ENCODE measurements around the gene GCAT.

GRCh38 chr22:37760152-37760551, 47.6 kb upstream of the GCAT start:
- TF ChIP-seq ZBTB33 (IDR thresholded peaks at IDR 0.05; ENCODE audit: borderline replicate concordance, low read depth) (no peak), CTCF (IDR thresholded peaks at IDR 0.05) (no peak), POLR2AphosphoS5 (IDR thresholded peaks at IDR 0.05; ENCODE audit: low read depth, low read length) (no peak), SIN3A (IDR thresholded peaks at IDR 0.05; ENCODE audit: borderline replicate concordance, low read depth, low read length) (no peak), REST (IDR thresholded peaks at IDR 0.05; ENCODE audit: low read depth, low read length) (no peak)
